Psoas muscle (tissue), 8 donors: ENCODE data around the gene ZNF451. TPM values are rescaled to one million over a fixed set of nuclear protein-coding genes. Genes with fewer than 3 reads are reported as not detected.
A peak's percentile ranks its signal among the peaks of the same experiment; 100 is the strongest.
"Not testable (repeated sequence)": the region's sequence is repeated elsewhere in the genome, so short reads cannot be mapped to it uniquely, and the experiment has no call there.

Experiments
- ATAC-seq, 4 donors: fragments of 200-7000 bp; cut with Tn5 transposase; one replicate each; pipeline ENCODE4 v1.9.1; 2020; ENCODE audit warnings: moderate library complexity in 3 of 4, mild to moderate bottlenecking in 2 of 4
- DNase-seq, 2 donors: peaks; one replicate each; pipeline ENCODE4 v3.0.0-alpha.2; 2020
- H3K27ac ChIP-seq: fragments of 200-600 bp; one replicate; pipeline ENCODE4 v1.8.0; 2022
- H3K27me3 ChIP-seq, 3 donors: fragments of 200-600 bp in 1 of 3; one replicate each; pipeline versions ENCODE4 v1.6.1 to v1.8.0; 2013 to 2022; ENCODE audit warnings: low read length in 2 of 3, mild to moderate bottlenecking in 2 of 3, moderate library complexity in 1 of 3; ENCODE audit not compliant: insufficient read depth in 3 of 3
- H3K36me3 ChIP-seq, 2 donors: fragments of 200-600 bp in 1 of 2; one replicate each; pipeline versions ENCODE4 v1.6.1 to v1.8.0; 2013 to 2022; ENCODE audit warnings: low read depth in 1 of 2, mild to moderate bottlenecking in 1 of 2, moderate library complexity in 1 of 2; ENCODE audit not compliant: insufficient read depth in 1 of 2
- H3K4me1 ChIP-seq: fragments of 200-600 bp; one replicate; pipeline ENCODE4 v1.8.0; 2022
- H3K4me3 ChIP-seq: fragments of 200-600 bp; one replicate; pipeline ENCODE4 v1.8.0; 2022; ENCODE audit warnings: mild to moderate bottlenecking
- H3K9me3 ChIP-seq: fragments of 200-600 bp; one replicate; pipeline ENCODE4 v1.8.0; 2022
- CTCF ChIP-seq: fragments of 200-600 bp; IDR thresholded peaks from one replicate; pipeline ENCODE4 v1.8.0; 2022; ENCODE audit warnings: antibody characterized with exemption
- WGBS, 3 donors: extraction: QIAGEN DNeasy Blood & Tissue Kit; methylation state at CpG; one replicate each; pipeline versions ENCODE4 v1.1.6 to v1.1.7; 2013; 5-methylcytosine and 5-hydroxymethylcytosine counted together
- intact Hi-C, 2 donors: fragments of 100-400 bp; cut with DNase I; formaldehyde crosslinking; loops; one replicate each; pipeline versions ENCODE4 v1.11.0 to v1.14.2; 2022
- long read RNA-seq, 2 donors: library from polyadenylated mRNA; unstranded; transcript quantifications; one replicate each; pipeline ENCODE4 v2.0.0, GENCODE V29; 2021
- polyA plus RNA-seq, 3 donors: library from polyadenylated mRNA; stranded (reverse); fragments of 200-250 nt; gene quantifications; one replicate each; pipeline ENCODE4 v1.2.3, GENCODE V29; 2013
- total RNA-seq, 4 donors: library from RNA; stranded (reverse); fragmentation: NEBNext Ultra II Directional in 2 of 4; extraction: Animal tissue kit (Norgen Biotek cat#: 25700) in 2 of 4; gene quantifications; one replicate each; pipeline versions ENCODE4 v1.2.1 to v1.2.4, GENCODE V29; 2021 to 2023
- donor health status: healthy with polysubstance abuse.
- donor health status: DM: no; HTN: no; CAD: no; lungs with moderate emphysema.
- donor health status: Bipolar disorder and iron deficiency.
- donor health status: healthy.
- donor health status: DM: yes; HTN: yes; CAD: no.
- donor health status: DM: no; HTN: no; CAD: no.
- donor health status: DM: no; HTN: no; CAD: no.
- donor health status: DM: yes; HTN: yes; CAD: no.

ZNF451 gene
- total RNA-seq = 10 to 100 TPM; 20.4 to 27.6 (median 23.7) TPM
- polyA plus RNA-seq = 10 to 100 TPM in 1 of 3 donors, 1 to 10 TPM in 2; 6.3 to 11.9 (median 7.1) TPM
- long read RNA-seq, donor 1, full-length matches to known transcripts = 2 of 6 reads
- long read RNA-seq, donor 1, partial matches to known transcripts = 3 of 6 reads
- long read RNA-seq, donor 1, other reads (novel, unspliced or antisense) = 1 of 6 reads
- long read RNA-seq, donor 2, full-length matches to known transcripts = 13 of 24 reads
- long read RNA-seq, donor 2, partial matches to known transcripts = 3 of 24 reads
- long read RNA-seq, donor 2, other reads (novel, unspliced or antisense) = 8 of 24 reads

- TF ChIP-seq CTCF = no peak
- 0 to 1% (median 0%) methylated on average over 26 to 50 of the region's 58 CpGs for WGBS, 3 donors
- H3K27me3 ChIP-seq = no peaks in the 10 kb centered on the region
- no peaks in the 10 kb centered on the region for H3K9me3 ChIP-seq
- H3K4me1 ChIP-seq = peaks cover 31% of the 10 kb centered on the region
- peak within 1 kb of the TSS; percentile 84 for H3K27ac ChIP-seq
- DNase-seq (peak; percentile 98 to 99), ATAC-seq (peak; percentile 98 to 99 (median 98))
- H3K4me3 ChIP-seq = peak within 1 kb of the TSS; percentile 69
- intact Hi-C loops = loop anchor here in 1 of 2 donors (5.0 to 10.0 kb wide), 3 partner anchors 43 to 225 kb away; partner anchors contain the start of genes KIAA1586 and PRIM2
- H3K36me3 ChIP-seq = peaks cover 0 to 15% of the 10 kb centered on the region in 2 donors
Measured at GRCh38 chr6:57089687-57090457, at the start of gene ZNF451. Gene ZNF451 (plus strand): TSS chr6:57090188. CDS start chr6:57090254, 66 bp downstream.

- H3K4me1 ChIP-seq, H3K36me3 ChIP-seq, DNase-seq, H3K4me3 ChIP-seq, ATAC-seq, H3K27ac ChIP-seq, H3K9me3 ChIP-seq, H3K27me3 ChIP-seq: not testable (repeated sequence)
- WGBS, 3 donors = 79 to 90% (median 82%) methylated on average over 1 of the region's 1 CpG
- intact Hi-C loops = loop anchor here in 1 of 2 donors (10.0 kb wide), 1 partner anchor 271 kb away; the partner anchor contains the start of gene PRIM2
Measured at GRCh38 chr6:57044061-57044460, 45.9 kb upstream of the ZNF451 start.

GRCh38 chr6:57044568-57044967 is 45.4 kb upstream of the ZNF451 start:
- 94 to 95% (median 95%) methylated on average over 2 of the region's 2 CpGs for WGBS, 3 donors
- Histone ChIP-seq H3K4me1 (peaks cover 3% of the 10 kb centered on the region), H3K27me3 (no peaks in the 10 kb centered on the region), H3K36me3 (peaks cover 0 to 11% of the 10 kb centered on the region in 2 donors), H3K9me3 (no peaks in the 10 kb centered on the region), H3K27ac (no peak overlapping the region), H3K4me3 (no peak overlapping the region)
- intact Hi-C loops = loop anchor here in 1 of 2 donors (10.0 kb wide), 1 partner anchor 270 kb away; the partner anchor contains the start of gene PRIM2
- DNase-seq (no peak), ATAC-seq (no peak)
- TF ChIP-seq CTCF = no peak

- Histone ChIP-seq H3K36me3 (peaks cover 2 to 24% of the 10 kb centered on the region in 2 donors), H3K4me3 (peak within 1 kb of the TSS; percentile 78), H3K27ac (peak within 1 kb of the TSS; percentile 66)
- DNase-seq (peak; percentile 88 to 91), ATAC-seq (peak; percentile 95 to 98 (median 97))
- intact Hi-C loops = loop anchor here in 1 of 2 donors (5.0 to 10.0 kb wide), 2 partner anchors 46 to 268 kb away; partner anchors contain the start of genes PRIM2 and ZNF451
- H3K9me3 ChIP-seq, H3K4me1 ChIP-seq, H3K27me3 ChIP-seq: not testable (repeated sequence)
- WGBS, 3 donors = 0% methylated on average over 40 to 46 of the region's 78 CpGs
Measured at GRCh38 chr6:57046332-57047256, 43.4 kb upstream of the ZNF451 start, which contains the start of gene KIAA1586. Gene KIAA1586 (plus strand): TSS chr6:57046693. CDS start chr6:57046756, 63 bp downstream.

GRCh38 chr6:57047257-57047585 is 42.8 kb upstream of the ZNF451 start:
- intact Hi-C loops = loop anchor here in 1 of 2 donors (5.0 to 10.0 kb wide), 2 partner anchors 45 to 268 kb away; partner anchors contain the start of genes PRIM2 and ZNF451
- WGBS, 3 donors = no CpG with 5 or more reads among the region's 5 CpGs

GRCh38 chr6:57047859-57048258 is 42.1 kb upstream of the ZNF451 start:
- H3K27ac ChIP-seq, H3K9me3 ChIP-seq, H3K4me1 ChIP-seq, DNase-seq, ATAC-seq, H3K27me3 ChIP-seq: not testable (repeated sequence)
- WGBS, 3 donors = 80 to 93% (median 82%) methylated on average over 5 to 6 of the region's 6 CpGs
- Histone ChIP-seq H3K36me3 (peaks cover 2 to 36% of the 10 kb centered on the region in 2 donors), H3K4me3 (peak overlapping the region; percentile 29)
- intact Hi-C loops = loop anchor here in 1 of 2 donors (5.0 to 10.0 kb wide), 2 partner anchors 44 to 267 kb away; partner anchors contain the start of genes PRIM2 and ZNF451

More at GRCh38 chr6:57047257-57047585, 42.8 kb upstream of the ZNF451 start:
- H3K9me3 ChIP-seq, H3K27ac ChIP-seq, H3K4me1 ChIP-seq, H3K27me3 ChIP-seq, DNase-seq, H3K4me3 ChIP-seq: not testable (repeated sequence)
- ATAC-seq = peak in 2 of 4 donors; percentile 9 to 21
- peaks cover 2 to 30% of the 10 kb centered on the region in 2 donors for H3K36me3 ChIP-seq
